OCI-LY1 (cell line): ENCODE data around the gene RASAL3.

Experiments
- H2AFZ ChIP-seq: fragments of 200-600 bp; sonication (generic), shearing (Covaris generic); 2 replicates; pipeline ENCODE4 v1.6.0; 2014; ENCODE audit warnings: antibody characterized with exemption, mild to moderate bottlenecking, low read length
- H3F3A ChIP-seq: fragments of 200-600 bp; sonication (generic), shearing (Covaris generic); 2 replicates; pipeline ENCODE4 v1.6.0; 2014; ENCODE audit warnings: mild to moderate bottlenecking, antibody characterized with exemption, low read length, moderate library complexity; ENCODE audit not compliant: insufficient read depth
- H3K27ac ChIP-seq: fragments of 200-600 bp; sonication (generic); 2 replicates; pipeline ENCODE4 v1.5.1; 2014; ENCODE audit warnings: low read length, mixed run types, mild to moderate bottlenecking, low read depth; ENCODE audit not compliant: poor library complexity, severe bottlenecking
- H3K27me3 ChIP-seq: fragments of 200-600 bp; sonication (generic); 2 replicates; pipeline ENCODE4 v1.6.0; 2014; ENCODE audit warnings: antibody characterized with exemption, mild to moderate bottlenecking, low read length, moderate library complexity; ENCODE audit not compliant: insufficient read depth
- H3K36me3 ChIP-seq: fragments of 200-600 bp; sonication (generic); 2 replicates; pipeline ENCODE4 v1.6.1; 2014; ENCODE audit warnings: mild to moderate bottlenecking, antibody characterized with exemption, low read length, moderate library complexity, mixed read lengths; ENCODE audit not compliant: insufficient read depth
- H3K4me1 ChIP-seq: fragments of 200-600 bp; sonication (generic); 2 replicates; pipeline ENCODE4 v1.5.1; 2014; ENCODE audit warnings: mild to moderate bottlenecking, low read length, moderate library complexity; ENCODE audit not compliant: insufficient read depth, severe bottlenecking
- H3K4me2 ChIP-seq: fragments of 200-600 bp; sonication (generic), shearing (Covaris generic); 2 replicates; pipeline ENCODE4 v1.6.1; 2014; ENCODE audit warnings: low read length
- H3K4me3 ChIP-seq: fragments of 200-600 bp; sonication (generic); 2 replicates; pipeline ENCODE4 v1.5.1; 2014; ENCODE audit warnings: low read length, low read depth, mild to moderate bottlenecking, mixed read lengths; ENCODE audit not compliant: poor library complexity, severe bottlenecking
- H3K79me2 ChIP-seq: fragments of 200-600 bp; shearing (Covaris generic); 2 replicates; pipeline ENCODE4 v1.6.1; 2016; ENCODE audit warnings: mixed run types, low read length, mixed read lengths; ENCODE audit not compliant: insufficient read depth
- H3K9ac ChIP-seq: fragments of 200-600 bp; sonication (generic), shearing (Covaris generic); 2 replicates; pipeline ENCODE4 v1.6.1; 2014; ENCODE audit warnings: mild to moderate bottlenecking, low read length, mixed read lengths
- H3K9me2 ChIP-seq: fragments of 200-600 bp; sonication (generic), shearing (Covaris generic); 2 replicates; pipeline ENCODE4 v1.6.1; 2014; ENCODE audit warnings: low read depth, mild to moderate bottlenecking, low read length, mixed read lengths
- H3K9me3 ChIP-seq: fragments of 200-600 bp; shearing (Covaris generic); 2 replicates; pipeline ENCODE4 v1.6.1; 2014; ENCODE audit warnings: low read length, mixed read lengths
- H4K20me1 ChIP-seq: fragments of 200-600 bp; sonication (generic), shearing (Covaris generic); 2 replicates; pipeline ENCODE4 v1.6.0; 2016; ENCODE audit warnings: mild to moderate bottlenecking, low read length; ENCODE audit not compliant: insufficient read depth
- CTCF ChIP-seq: fragments of 200-600 bp; sonication (generic), shearing (Covaris generic); IDR thresholded peaks from 2 replicates; pipeline ENCODE4 v1.5.1; 2017; ENCODE audit warnings: mild to moderate bottlenecking, antibody characterized with exemption, low read length, moderate library complexity, mixed read lengths
- EZH2 ChIP-seq: fragments of 200-600 bp; sonication (generic), shearing (Covaris generic); IDR thresholded peaks from 2 replicates; pipeline ENCODE4 v1.8.0; 2017; ENCODE audit warnings: borderline replicate concordance, mixed run types, mild to moderate bottlenecking, antibody characterized with exemption, low read length, moderate library complexity, mixed read lengths

The RASAL3 gene

GRCh38 chr19:15464394-15465385, at the start of gene RASAL3:
Gene RASAL3, minus strand, starts transcription at chr19:15464544. Its CDS starts 186 bp downstream, at chr19:15464358.
- TF ChIP-seq CTCF (no peak), EZH2 (no peak)
- Histone ChIP-seq H3K9ac (peak within 1 kb of the TSS; percentile 89), H3F3A (no peaks in the 10 kb centered on the region), H3K4me3 (peak within 1 kb of the TSS; percentile 88), H3K9me2 (no peaks in the 10 kb centered on the region), H3K9me3 (no peaks in the 10 kb centered on the region), H3K79me2 (no peaks in the 10 kb centered on the region), H3K27ac (peak within 1 kb of the TSS; percentile 67), H3K27me3 (no peaks in the 10 kb centered on the region), H3K4me1 (peaks cover 22% of the 10 kb centered on the region), H2AFZ (peak within 1 kb of the TSS; percentile 89), H3K4me2 (peak within 1 kb of the TSS; percentile 92), H4K20me1 (no peaks in the 10 kb centered on the region), H3K36me3 (no peaks in the 10 kb centered on the region)

- Histone ChIP-seq H3K27me3 (no peaks in the 10 kb centered on the region; the same call in 1 of the 2 replicates), H4K20me1 (no peaks in the 10 kb centered on the region), H3K4me1 (no peaks in the 10 kb centered on the region), H3K27ac (no peak overlapping the region), H3K36me3 (no peaks in the 10 kb centered on the region), H3K4me2 (no peak overlapping the region), H3K9me2 (no peaks in the 10 kb centered on the region), H3K79me2 (no peaks in the 10 kb centered on the region), H2AFZ (no peak overlapping the region), H3K4me3 (no peak overlapping the region), H3K9ac (no peak overlapping the region), H3K9me3 (no peaks in the 10 kb centered on the region), H3F3A (no peaks in the 10 kb centered on the region)
- TF ChIP-seq CTCF (no peak), EZH2 (no peak)
Observed at GRCh38 chr19:15511671-15512424, 47.5 kb upstream of the RASAL3 start.

- no peaks in the 10 kb centered on the region for H3K79me2 ChIP-seq
- H3K4me1 ChIP-seq = no peaks in the 10 kb centered on the region
- no peaks in the 10 kb centered on the region for H3F3A ChIP-seq
- H3K9ac ChIP-seq = no peak within 1 kb of the TSS
- H3K4me3 ChIP-seq = no peak within 1 kb of the TSS
- H3K9me3 ChIP-seq = no peaks in the 10 kb centered on the region
- no peak within 1 kb of the TSS for H3K4me2 ChIP-seq
- TF ChIP-seq CTCF (no peak), EZH2 (no peak)
- H3K36me3 ChIP-seq = no peaks in the 10 kb centered on the region
- no peaks in the 10 kb centered on the region for H4K20me1 ChIP-seq
- H3K9me2 ChIP-seq = no peaks in the 10 kb centered on the region
- H2AFZ ChIP-seq = no peak within 1 kb of the TSS
- no peaks in the 10 kb centered on the region for H3K27me3 ChIP-seq
- H3K27ac ChIP-seq = no peak within 1 kb of the TSS
Observed at GRCh38 chr19:15508035-15508710, 43.8 kb upstream of the RASAL3 start, which contains the start of gene CYP4F22. Gene CYP4F22, plus strand, starts transcription at chr19:15508525. Its CDS starts 16,812 bp downstream, at chr19:15525337.
